ENCODE measurements around the gene TMEM123. TPM values are rescaled to one million over a fixed set of nuclear protein-coding genes. Genes with fewer than 3 reads are reported as not detected.

TMEM123 gene
- total and polyA plus RNA-seq, 2 of the 8 experiments (the other 6 are each of a cell fraction or from before 2014, with no cell fraction given): 75.5 to 80.1 TPM

GRCh38 chr11:102423936-102424335 is 28.6 kb downstream of the TMEM123 start (continued):
- no peak for TF ChIP-seq NANOG (IDR thresholded peaks at IDR 0.05; ENCODE audit: insufficient read depth, low read depth, low read length, poor library complexity, severe bottlenecking)
- no peak for TF ChIP-seq CHD2 (IDR thresholded peaks at IDR 0.05; ENCODE audit: low read length)
- TF ChIP-seq BACH1 (IDR thresholded peaks at IDR 0.05; ENCODE audit: low read length): no peak
- TF ChIP-seq JUN (IDR thresholded peaks at IDR 0.05; ENCODE audit: low read depth, low read length): no peak
- TF ChIP-seq TCF12 (IDR thresholded peaks at IDR 0.05; ENCODE audit: low read depth, low read length): no peak
- TF ChIP-seq ASH2L (IDR thresholded peaks at IDR 0.05; ENCODE audit: low read length): no peak
